Activated T-cell treated with anti-CD3 and anti-CD28 coated beads for 4 hours (primary cell): ENCODE data around the gene PPP1R12A.
"Not testable (repeated sequence)": the region's sequence is repeated elsewhere in the genome, so short reads cannot be mapped to it uniquely, and the experiment has no call there.

ENCODE experiments used
- DNase-seq: peaks from one replicate; pipeline ENCODE4 v3.0.0-alpha.2; 2020

PPP1R12A gene

GRCh38 chr12:79841248-79841877 lies 93.5 kb downstream of the PPP1R12A start:
- DNase-seq = no peak

DNA sequence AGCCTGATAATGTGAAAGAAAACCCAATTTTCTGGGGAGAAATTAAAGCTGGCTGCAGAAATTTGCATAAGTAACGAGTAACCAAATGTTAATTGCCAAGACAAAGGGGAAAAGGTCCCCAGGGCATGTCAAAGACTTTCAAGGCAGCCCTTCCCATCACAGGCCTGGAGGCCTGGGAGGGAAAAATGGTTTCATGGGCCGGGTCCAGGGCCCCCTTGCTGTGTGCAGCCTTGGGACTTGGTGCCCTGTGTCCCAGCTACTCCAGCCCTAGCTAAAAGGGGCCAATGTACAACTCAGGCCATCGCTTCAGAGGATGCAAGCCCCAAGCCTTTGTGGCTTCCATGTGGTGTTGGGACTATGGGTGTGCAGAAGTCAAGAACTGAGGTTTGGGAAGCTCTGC lies 96.5 kb downstream of the PPP1R12A start:
- no peak for DNase-seq

GRCh38 chr12:79837575-79837974 lies 97.3 kb downstream of the PPP1R12A start:
- DNase-seq = no peak

DNA sequence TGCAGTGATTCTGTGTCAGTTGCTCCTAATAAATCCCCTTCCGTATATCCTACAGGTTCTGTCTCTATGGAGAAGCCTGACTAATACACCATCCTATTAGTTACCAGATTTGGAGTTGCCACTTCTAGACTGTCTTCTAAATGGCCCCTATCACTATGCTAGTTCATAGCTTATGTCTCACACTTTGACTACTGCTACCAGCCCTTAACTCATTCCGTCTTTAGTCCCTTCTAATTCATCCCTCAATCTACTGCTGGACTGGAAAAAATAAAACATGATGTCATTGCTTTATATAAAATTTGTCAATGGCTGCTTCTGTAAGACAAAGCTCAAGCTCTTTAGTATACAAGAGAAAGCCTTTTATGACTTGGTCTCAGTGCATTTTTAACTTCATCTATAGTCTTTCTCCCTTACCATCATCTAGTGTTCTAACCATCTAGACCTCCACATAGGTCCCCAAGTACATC lies 99.5 kb downstream of the PPP1R12A start:
- DNase-seq = no peak

DNA sequence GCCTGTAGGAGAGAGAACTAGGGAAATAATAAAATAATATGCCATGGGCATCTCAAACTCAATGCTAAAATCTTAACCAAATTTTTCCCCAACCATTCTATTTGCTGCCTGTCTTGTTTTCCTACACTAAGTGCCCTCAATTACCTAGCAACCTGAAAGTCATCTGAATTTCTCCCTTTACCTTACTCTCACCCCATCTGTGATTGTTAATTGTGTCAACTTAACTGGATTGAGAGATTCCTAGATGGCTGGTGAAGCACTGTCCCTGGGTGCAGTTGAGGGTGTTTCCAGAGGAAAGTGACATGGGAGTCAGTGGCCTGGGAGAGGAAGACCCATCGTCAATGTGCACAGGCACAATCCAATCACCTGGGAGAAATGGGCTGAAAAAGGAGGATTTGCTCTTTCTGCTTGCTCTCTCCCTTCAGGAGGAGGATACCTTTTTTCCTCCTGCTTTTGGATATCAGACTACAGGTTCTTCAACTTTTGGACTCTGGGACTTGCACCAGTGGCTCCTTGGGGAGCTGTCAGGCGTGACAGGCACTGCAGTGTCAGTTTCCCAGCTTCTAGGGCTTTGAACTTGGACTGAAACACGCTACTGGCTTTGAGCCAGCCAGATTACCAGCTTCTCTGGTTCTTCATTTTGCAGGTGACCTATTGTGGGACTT lies 100.1 kb downstream of the PPP1R12A start:
- no peak for DNase-seq

- DNase-seq = no peak
These were observed 104.5 kb downstream of the PPP1R12A start for GRCh38 chr12:79830440-79830839.

- DNase-seq = no peak
These were observed 106.0 kb downstream of the PPP1R12A start for GRCh38 chr12:79828924-79829323.

GRCh38 chr12:79827484-79827883 lies 107.4 kb downstream of the PPP1R12A start:
- DNase-seq = no peak

DNA sequence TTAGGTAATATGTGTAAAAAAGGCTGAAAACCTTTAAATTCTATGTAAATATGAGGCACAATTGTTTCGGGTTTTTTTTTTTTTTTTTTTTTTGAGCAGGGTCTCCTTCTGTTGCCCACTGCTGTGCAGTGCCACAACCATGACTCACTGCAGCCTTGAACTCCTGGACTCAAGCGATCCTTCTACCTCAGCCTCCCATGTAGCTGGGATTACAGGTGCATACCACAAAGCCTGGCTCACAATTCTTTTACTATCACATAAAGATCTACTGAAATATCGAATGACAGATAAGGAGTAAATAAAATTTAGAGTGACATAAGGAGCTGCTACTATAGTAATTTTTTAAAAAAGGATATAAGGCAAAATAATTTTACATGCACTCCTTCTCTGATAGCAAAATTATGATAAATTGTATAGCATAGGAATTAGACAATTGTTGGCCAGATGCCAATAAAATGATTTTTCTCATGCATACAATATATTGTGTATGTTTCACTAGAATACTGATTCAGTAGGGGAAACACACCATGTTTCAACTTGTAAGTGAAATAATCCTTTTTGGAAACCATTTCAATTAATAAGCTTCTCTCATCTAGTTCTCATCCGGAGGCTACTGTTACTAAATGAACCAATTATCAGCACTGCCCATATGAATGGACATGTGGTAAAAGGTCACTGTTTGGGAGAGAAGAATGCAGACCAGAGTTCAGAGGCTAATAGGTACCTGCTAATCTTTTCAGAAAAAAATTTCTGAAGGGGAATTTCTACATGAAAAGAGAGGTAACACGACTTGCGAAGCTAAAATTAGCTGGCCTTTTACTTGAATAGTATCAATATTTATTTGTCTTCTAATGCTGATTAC lies 108.4 kb downstream of the PPP1R12A start:
- DNase-seq = no peak

DNA sequence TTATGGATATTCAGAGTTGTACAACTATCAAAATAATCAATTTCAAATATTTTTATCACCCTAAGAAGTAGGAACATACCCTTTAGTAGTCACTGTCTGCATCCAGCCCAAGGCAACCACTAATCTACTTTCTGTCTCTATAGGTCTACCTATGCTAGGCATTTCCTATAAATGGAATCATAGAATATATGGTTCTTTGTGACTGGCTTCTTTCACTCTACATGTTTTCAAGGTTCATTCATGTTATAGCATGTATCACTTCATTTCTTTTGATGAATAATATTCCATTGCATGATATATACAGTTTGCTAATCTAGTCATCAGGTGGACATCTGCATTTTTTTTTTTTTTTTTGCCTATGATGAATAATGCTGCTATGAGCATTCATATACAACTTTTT lies 112.4 kb downstream of the PPP1R12A start:
- DNase-seq = no peak

DNA sequence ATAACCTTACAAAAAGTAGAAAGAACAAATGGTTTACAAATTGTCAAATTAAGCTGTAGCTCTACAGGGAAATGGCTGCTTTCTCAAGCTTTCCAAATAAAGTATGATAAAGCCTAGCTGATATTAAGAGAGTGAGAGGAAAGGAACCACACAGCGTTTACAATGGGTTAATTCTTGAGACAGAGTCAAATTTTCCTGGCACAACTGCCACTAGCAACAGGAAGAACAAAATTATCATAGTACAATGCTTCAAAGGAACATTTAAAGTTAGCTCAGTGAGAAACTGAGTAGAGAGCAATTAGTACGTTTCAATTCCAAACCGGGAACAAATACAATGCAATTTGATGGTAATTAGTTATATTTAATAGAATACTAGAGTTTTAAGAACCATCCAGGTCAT lies 116.0 kb downstream of the PPP1R12A start:
- no peak for DNase-seq

DNA sequence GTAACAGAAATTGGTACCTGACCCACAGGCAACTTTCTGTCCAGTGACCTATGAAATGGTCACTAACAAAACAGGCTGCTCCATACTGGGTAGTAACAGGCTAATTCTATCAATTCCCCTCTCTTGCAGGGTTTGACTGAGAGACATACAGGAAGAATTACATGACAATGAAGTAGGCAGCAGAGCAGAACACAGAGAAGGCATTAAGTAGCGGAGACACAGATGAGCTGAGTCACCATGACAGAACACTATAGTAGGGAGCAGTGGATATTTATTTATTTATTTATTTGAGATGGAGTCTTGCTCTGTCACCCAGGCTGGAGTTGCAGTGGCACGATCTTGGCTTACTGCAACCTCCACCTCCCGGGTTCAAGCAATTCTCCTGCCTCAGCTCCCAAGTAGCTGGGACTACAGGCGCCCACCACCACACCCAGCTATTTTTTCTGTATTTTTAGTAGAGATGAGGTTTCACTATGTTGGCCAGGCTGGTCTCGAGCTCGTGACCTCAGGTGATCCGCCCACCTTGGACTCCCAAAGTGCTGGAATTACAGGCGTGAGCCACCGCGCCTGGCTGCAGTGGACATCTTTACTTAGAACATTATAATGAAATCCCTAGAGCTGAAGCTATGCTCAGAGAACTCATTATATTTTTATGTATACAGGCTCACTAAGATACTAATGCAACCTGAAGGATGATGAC lies 150.4 kb downstream of the PPP1R12A start:
- DNase-seq = not testable (repeated sequence)

GRCh38 chr12:79782172-79782900 lies 152.6 kb downstream of the PPP1R12A start:
- DNase-seq = no peak

- DNase-seq = no peak
These were observed 156.0 kb downstream of the PPP1R12A start for GRCh38 chr12:79778802-79779448.

- DNase-seq = no peak
These were observed 158.8 kb downstream of the PPP1R12A start for GRCh38 chr12:79776111-79776510.

GRCh38 chr12:79775355-79776027 lies 159.4 kb downstream of the PPP1R12A start:
- no peak for DNase-seq

DNA sequence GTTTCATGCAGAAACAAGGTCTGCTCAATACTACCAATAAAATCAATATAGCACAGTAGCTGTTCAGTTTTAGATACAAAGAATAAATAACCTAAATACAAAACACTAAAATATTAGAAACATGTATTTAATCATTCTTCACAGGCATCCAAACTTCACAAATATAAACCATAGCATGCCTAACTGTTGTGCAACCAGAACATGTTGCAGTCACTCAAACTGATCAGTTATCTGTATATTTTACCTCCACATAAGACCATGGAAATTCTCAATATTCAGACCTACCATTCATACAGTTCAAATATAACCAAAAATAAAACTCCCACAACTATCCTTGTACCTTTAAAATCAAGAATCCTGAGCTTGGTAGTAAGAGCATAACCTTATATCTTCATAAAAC lies 161.0 kb downstream of the PPP1R12A start:
- DNase-seq = no peak

DNA sequence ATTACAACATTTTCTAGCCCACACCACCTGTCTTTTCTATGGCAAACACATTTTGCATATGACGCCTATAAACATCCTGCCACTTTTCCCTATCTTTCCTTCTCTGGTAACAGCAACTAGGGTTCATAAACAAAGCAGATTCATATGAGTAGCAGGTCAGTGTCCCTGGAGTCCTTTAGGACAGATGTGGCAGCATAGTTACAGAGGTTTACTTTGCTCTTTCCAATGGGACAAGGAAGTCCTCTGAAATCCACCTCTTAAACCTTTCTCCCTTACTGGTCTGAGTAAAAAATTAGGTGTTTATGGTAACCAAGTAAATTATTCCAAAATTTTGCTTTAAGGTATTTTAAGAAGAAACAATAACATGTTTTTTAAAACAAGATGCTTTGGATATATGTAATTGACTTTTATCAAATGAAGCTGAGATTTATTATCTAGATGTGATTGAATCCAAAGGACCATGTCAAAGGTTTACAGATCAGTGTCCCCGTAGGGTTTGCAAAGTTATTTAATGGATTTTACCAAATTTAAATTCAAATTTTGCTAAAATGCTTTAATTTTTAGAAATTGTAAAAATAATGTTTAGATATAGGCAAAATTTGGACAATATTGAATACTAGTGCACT lies 164.9 kb downstream of the PPP1R12A start:
- DNase-seq = no peak

DNA sequence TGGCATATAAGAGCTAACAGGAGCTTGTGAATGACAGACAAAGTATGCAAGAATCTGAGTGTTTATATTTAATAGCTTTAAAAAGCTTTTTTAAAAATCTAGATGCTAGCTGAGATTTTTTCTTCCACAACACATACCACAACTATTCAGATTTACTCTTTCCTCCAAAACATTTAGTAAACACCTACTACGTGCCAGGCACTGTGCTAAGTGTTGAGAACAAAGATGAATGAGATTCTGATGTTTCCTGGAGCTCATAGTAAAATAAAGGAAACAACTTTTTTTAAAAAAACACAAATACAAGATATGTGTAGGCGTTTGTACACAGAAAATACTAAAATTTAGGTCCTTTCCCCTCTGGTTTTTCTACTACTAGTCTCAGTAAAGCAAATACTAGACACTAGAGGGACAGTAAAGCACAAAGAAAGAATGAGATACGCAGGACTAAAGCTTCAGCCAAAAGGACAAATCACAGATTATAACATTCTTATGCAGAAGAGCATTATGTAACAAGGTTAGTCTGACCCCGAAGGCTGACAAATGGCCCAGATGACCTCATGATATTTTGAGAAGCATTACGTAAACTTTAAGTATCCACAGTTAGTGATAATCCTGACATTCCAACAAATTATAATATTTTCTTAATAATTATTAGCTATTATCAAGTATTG lies 165.6 kb downstream of the PPP1R12A start:
- DNase-seq = no peak
